Mesodermal cell (in vitro differentiated cells): Measurements from ENCODE around the gene LRSAM1.
A peak's percentile ranks its signal among the peaks of the same experiment; 100 is the strongest.

Experiments used
- H3K27ac ChIP-seq: 2 replicates; pipeline ENCODE4 v1.7.0; 2013; ENCODE audit warnings: mild to moderate bottlenecking, low read depth, low read length, moderate library complexity; ENCODE audit not compliant: severe bottlenecking
- H3K36me3 ChIP-seq: 2 replicates; pipeline ENCODE4 v1.7.1; 2013; ENCODE audit warnings: mild to moderate bottlenecking, low read length, moderate library complexity; ENCODE audit not compliant: control insufficient read depth, insufficient read depth
- H3K4me1 ChIP-seq: one replicate; pipeline ENCODE4 v1.7.1; 2013; ENCODE audit warnings: mild to moderate bottlenecking, low read length; ENCODE audit not compliant: insufficient read depth, control insufficient read depth, poor library complexity, severe bottlenecking
- H3K4me3 ChIP-seq: 2 replicates; pipeline ENCODE4 v1.7.0; 2013; ENCODE audit warnings: low read length, control low read depth, mild to moderate bottlenecking; ENCODE audit not compliant: insufficient read depth, poor library complexity, severe bottlenecking; ENCODE audit errors: extremely low read depth
- H3K9me3 ChIP-seq: 2 replicates; pipeline ENCODE4 v1.7.1; 2013; ENCODE audit warnings: mild to moderate bottlenecking, low read length, moderate library complexity; ENCODE audit not compliant: control insufficient read depth
- WGBS, 2 experiments: methylation state at CpG; one replicate each; pipeline ENCODE4 v1.1.5; 2013; ENCODE audit warnings: missing lambda C conversion rate in 2 of 2; ENCODE audit not compliant: insufficient coverage in 2 of 2; 5-methylcytosine and 5-hydroxymethylcytosine counted together

Gene LRSAM1

DNA sequence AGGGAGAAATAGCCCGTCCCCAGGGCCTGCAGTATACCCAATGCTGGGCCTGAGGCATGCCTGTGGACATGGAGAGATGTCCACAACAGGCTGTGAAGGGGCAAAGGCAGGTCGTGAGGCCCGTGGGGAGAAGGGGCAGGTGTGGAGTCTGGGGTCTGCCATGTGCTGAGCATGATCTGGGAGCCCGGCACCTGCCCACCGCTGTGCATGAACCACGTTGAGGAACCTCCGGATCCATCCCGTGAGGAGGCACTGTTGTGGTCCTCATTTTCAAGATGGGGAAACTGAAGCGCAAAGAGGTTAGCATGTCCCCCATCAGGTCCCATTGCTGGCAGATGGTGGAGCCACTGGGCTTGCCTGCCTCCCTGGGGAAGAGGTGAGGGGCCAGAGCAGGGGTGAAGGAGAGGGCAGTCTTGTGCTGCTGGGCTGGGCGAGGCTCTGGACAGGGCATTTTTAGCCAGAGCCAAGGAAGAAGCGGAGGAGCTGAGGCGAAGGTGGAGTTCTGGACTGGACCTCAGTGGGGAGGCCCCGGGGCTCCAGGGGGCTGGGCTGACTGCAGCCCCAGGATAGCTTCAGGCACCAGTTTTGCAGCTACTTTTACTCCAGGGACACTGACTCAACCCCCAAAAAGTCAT, 46.5 kb downstream of the LRSAM1 start:
- 93% methylated on average over 12 to 13 of the region's 13 CpGs for WGBS, 2 experiments
- Histone ChIP-seq H3K4me3 (no peak overlapping the region), H3K36me3 (peaks cover 67% of the 10 kb centered on the region), H3K9me3 (no peaks in the 10 kb centered on the region), H3K4me1 (no peaks in the 10 kb centered on the region), H3K27ac (no peak overlapping the region)

DNA sequence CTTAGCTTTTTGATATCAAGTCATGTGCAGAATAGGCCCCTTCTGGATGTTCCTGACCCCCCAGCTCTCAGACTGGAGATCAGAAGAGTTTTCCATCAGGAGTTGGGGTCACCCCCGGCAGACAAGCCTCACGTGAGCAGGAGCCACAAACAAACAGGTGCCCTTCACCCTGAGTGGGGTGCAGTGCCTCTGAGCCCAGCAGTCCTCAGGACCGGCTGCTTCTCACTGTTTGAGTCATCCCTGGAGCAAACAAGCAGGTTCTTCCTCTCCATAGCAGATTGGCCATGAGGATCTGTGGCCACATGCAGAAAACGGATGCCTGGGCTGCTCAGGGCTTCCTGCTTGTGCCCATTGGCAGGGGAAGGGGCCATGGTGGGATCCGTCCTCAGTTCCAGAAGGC, 47.0 kb downstream of the LRSAM1 start:
- WGBS, 2 experiments: 86 to 100% methylated on average over 3 of the region's 5 CpGs
- H3K27ac ChIP-seq: no peak overlapping the region
- H3K36me3 ChIP-seq: peaks cover 70% of the 10 kb centered on the region
- no peak overlapping the region for H3K4me3 ChIP-seq
- no peaks in the 10 kb centered on the region for H3K9me3 ChIP-seq
- H3K4me1 ChIP-seq: peaks cover 3% of the 10 kb centered on the region

DNA sequence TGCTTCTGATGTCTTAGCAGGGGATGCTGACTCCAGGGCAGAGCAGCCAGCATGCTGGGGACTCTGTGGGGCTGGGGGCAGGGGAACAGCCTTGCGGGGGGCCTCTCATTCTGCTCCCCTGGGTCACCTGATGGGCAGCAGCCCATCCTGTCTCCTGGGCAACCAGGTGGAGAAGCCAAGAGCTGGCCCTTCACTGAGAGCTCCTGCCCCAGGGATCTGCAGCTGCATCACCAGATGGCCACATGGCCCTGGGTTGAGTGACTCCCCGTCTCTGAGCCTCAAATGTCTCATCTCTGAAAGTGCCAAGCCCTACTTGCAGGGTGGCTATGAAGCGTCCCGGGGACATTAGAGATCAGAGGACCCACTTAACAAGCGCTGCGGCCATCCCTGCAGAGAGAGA, 49.1 kb downstream of the LRSAM1 start:
- peaks cover 13% of the 10 kb centered on the region for H3K4me1 ChIP-seq
- no peak overlapping the region for H3K27ac ChIP-seq
- no peak overlapping the region for H3K4me3 ChIP-seq
- H3K36me3 ChIP-seq: peaks cover 76% of the 10 kb centered on the region
- WGBS, 2 experiments: 92 to 100% methylated on average over 2 to 5 of the region's 6 CpGs
- no peaks in the 10 kb centered on the region for H3K9me3 ChIP-seq

DNA sequence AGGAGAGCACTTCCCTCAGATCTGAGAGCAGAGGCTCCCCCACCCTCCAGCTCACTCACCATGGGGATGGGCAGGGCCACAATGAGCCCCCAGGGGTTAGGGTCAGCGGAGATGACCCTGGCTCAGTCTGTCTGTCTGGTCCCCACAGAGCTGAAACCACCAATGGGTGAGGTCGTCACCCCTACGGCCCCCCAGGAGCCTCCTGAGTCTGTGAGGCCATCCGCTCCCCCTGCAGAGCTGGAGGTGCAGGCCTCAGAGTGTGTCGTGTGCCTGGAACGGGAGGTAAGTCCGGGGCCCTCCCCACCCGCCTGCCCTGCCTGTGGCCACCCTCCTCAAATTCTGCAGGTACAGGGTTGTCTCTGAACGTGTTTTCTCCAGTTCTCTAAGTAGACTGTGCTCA, 49.6 kb downstream of the LRSAM1 start:
- Histone ChIP-seq H3K9me3 (no peaks in the 10 kb centered on the region), H3K4me1 (peaks cover 14% of the 10 kb centered on the region), H3K36me3 (peaks cover 76% of the 10 kb centered on the region), H3K27ac (no peak overlapping the region), H3K4me3 (no peak overlapping the region)
- WGBS, 2 experiments: 91% methylated on average over 4 to 9 of the region's 9 CpGs

DNA sequence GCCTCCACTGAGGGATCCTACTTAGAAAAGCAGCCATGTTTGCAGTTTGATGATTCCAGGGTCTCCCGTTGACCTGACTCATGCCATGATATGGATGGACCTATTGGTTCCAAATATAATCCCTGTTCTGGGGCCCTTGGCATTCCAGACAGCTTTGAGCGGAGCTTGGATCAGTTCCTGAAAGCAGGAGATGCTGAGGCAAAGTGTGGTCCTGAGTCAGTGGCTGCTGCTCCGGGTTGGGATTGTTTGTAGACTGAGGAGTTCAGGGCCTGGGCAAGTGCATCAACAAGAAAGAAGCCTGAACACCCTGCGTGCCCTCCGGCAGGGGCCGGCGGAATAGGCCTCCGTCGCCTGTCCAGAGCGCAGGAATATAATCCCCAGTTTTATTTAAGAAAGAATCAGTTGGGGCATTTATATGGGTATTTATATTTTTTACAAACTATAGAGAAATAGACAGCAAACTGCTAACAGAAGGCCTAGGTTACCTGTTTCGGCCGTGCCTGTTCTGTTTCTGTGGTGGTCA, 50.6 kb downstream of the LRSAM1 start:
- Histone ChIP-seq H3K27ac (no peak overlapping the region), H3K4me1 (peaks cover 24% of the 10 kb centered on the region), H3K4me3 (no peak overlapping the region), H3K9me3 (no peaks in the 10 kb centered on the region), H3K36me3 (peaks cover 76% of the 10 kb centered on the region)
- WGBS, 2 experiments: 91 to 93% methylated on average over 5 to 10 of the region's 12 CpGs

DNA sequence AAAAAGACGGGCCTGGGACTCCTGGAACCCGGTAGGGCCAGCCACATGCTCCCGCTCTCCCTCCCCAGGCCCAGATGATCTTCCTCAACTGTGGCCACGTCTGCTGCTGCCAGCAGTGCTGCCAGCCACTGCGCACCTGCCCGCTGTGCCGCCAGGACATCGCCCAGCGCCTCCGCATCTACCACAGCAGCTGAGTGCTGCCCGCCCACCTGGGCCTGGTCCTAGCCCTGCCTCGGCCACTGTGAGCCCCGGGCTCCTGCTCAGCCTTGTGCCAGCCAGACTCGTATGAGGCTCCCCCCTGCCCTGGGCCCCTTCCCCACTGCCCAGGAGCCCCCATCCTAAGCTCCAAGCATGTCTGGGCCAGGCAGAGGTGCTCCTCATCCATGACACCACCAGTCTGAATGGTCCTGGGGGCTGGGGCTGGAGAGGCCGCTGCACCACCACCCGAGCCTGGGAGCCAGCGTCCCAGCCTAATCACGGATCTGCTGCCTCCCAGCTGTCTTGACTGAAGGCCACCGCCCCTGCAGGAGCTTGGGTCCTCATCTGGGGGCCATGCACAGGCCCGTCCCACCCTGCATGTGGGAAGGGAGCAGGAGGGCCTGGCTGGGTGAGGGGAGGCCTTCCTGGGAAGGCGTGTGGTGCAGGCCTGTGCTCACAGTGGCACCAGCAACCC, 51.5 kb downstream of the LRSAM1 start:
- no peak overlapping the region for H3K4me3 ChIP-seq
- H3K4me1 ChIP-seq: peaks cover 34% of the 10 kb centered on the region
- 91 to 100% methylated on average over 9 to 18 of the region's 21 CpGs for WGBS, 2 experiments
- peaks cover 75% of the 10 kb centered on the region for H3K36me3 ChIP-seq
- H3K27ac ChIP-seq: no peak overlapping the region
- no peaks in the 10 kb centered on the region for H3K9me3 ChIP-seq

DNA sequence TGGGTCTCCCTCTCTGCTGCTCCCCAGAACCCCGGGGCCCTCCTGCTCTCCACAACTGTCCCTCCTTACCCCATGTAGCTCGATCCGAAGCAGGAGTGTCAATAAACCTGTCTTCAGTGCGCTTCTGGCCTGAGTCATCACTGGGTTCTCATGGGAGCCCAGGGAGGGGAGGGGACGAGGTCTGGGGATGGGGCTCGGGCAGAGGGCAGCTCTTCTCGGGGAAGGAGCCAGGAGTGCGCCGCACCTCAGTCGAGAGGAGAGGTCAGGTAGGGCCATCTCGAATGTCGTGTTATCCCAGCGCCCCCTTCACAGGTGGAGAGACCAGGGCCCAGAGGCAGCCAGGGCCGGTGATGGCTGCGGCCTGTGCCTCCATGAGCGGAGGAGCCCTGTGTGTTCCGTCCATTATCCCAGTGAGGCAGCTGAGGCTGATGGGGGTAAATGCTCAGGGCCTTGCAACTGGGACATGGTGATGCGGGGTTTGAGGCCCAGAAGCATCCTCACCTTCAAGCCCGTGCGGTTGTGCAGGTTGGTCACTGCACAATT, 52.1 kb downstream of the LRSAM1 start:
- H3K9me3 ChIP-seq: no peaks in the 10 kb centered on the region
- 97% methylated on average over 15 to 18 of the region's 20 CpGs for WGBS, 2 experiments
- peaks cover 40% of the 10 kb centered on the region for H3K4me1 ChIP-seq
- no peak overlapping the region for H3K27ac ChIP-seq
- no peak overlapping the region for H3K4me3 ChIP-seq
- peaks cover 74% of the 10 kb centered on the region for H3K36me3 ChIP-seq

DNA sequence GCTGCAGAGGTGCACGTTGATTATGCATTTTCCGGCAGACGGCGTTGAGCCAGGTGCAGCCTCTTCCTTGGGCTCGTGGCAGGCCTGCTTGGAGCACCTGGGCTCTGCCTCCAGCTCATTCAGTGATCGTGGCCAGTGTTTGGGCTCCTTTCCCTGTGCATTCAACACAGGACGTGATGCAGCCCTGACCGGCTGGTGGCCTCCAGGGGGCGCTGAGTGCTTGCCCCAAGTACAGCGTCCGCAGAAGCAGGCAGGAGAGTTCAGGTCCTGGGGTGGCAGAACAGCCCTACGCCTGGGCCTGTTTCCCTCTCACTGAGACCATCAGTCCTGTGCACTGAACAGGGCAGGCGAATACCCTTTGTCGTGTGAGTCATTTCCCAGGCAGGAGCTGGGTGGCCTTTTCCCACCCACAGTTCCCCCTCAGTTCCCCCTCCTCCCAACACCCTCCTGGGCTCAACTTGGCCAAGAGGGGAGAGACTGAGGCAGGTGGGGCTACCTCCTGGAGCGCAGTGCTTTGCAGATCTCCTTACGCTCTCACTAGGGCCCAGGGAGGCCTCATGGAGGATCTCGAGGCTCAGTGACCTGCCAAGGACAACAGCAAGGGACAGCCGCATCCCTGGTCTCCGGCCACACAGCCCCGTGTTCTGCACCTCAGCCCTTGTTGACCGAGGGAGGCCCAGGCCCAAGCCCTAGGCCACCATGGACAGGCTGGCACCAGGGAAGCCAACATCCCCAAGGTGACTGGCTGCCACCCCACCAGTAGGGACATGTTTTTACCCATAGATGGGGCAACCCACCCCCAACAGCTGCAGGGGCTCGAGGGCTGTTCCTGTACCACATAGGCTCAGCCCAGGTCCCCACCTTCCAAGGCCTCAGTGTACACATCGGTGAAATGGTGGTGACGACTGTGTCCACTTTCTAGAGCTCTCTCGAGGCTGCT, 52.9 kb downstream of the LRSAM1 start:
- no peak overlapping the region for H3K4me3 ChIP-seq
- peaks cover 45% of the 10 kb centered on the region for H3K4me1 ChIP-seq
- no peaks in the 10 kb centered on the region for H3K9me3 ChIP-seq
- peak overlapping the region; percentile 66 for H3K27ac ChIP-seq
- peaks cover 80% of the 10 kb centered on the region for H3K36me3 ChIP-seq
- 65 to 70% methylated on average over 22 to 23 of the region's 25 CpGs for WGBS, 2 experiments

DNA sequence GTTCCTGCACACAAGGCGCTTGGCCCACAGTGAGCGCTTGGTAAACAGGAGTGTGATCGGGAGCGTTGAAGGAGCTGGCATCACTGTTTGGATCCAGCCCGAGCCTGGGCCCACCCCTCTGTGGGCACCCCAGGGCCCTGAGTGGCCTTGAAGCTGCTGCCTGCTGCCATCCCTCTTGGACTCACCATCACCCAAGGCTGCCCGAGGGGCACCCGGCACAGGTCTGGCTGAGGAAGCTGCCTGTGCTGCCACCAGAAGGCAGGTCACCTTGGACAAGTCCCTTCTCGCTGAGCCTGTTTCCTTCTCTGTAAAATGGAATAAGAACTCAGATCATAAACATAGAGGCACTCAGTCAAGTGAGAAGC, 53.6 kb downstream of the LRSAM1 start:
- H3K36me3 ChIP-seq: peaks cover 86% of the 10 kb centered on the region
- H3K9me3 ChIP-seq: no peaks in the 10 kb centered on the region
- peaks cover 47% of the 10 kb centered on the region for H3K4me1 ChIP-seq
- WGBS, 2 experiments: 97 to 100% methylated on average over 3 to 6 of the region's 8 CpGs
- no peak overlapping the region for H3K4me3 ChIP-seq
- peak overlapping the region; percentile 66 for H3K27ac ChIP-seq

DNA sequence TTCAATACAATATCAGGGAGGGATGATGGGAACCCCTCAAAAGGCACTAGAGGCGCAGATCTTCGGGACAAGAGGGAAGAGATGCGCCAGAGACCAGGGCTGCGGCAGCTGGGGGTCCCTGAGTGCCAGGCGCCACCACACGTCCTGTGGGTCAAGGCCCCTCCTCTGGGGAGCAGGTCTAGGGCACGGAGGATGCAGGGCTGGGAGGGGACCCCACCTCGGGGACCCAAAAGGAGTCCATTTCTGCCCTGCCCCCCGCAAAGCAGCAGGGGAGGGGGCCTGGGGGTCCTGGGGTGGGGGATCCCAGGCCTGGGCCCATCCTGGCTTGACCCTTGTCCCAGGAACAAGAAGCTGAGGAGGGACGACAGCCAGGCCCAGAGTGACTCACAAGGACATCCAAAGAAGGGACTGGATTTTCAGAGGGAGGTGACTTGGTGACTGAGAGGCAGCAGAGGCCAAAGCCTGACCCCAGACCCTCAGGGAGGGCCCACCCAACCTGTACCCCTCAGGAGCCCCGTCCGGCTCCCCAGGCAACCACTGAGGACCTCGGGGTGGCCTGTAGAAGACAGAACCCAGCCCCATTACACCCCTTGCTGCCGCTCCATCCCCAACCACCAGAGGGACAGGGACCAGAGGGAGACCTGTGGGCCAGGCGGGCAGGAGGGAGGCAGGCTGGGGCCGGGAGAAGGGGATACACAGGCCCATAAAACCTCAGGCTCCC, 54.2 kb downstream of the LRSAM1 start:
- WGBS, 2 experiments: 88 to 92% methylated on average over 2 to 10 of the region's 16 CpGs
- Histone ChIP-seq H3K27ac (peak overlapping the region; percentile 66), H3K4me3 (no peak overlapping the region), H3K4me1 (peaks cover 50% of the 10 kb centered on the region), H3K36me3 (peaks cover 88% of the 10 kb centered on the region), H3K9me3 (no peaks in the 10 kb centered on the region)
